ENCODE data around the gene USH2A.

Gene USH2A

GRCh38 chr1:216332462-216332861 is 90.8 kb downstream of the USH2A start:
- no peak overlapping the region for H3K4me3 ChIP-seq (ENCODE audit: low read depth, low read length)
- TF ChIP-seq CTCF (IDR thresholded peaks at IDR 0.05; ENCODE audit: low read depth, low read length, missing control alignments) = no peak
- no peak for DNase-seq (ENCODE audit: low read depth)
- in situ Hi-C loops (cut with HindIII; ENCODE audit: low sequenced_read_pairs) = no loop called here

GRCh38 chr1:216332003-216332402 is 91.2 kb downstream of the USH2A start:
- no peak overlapping the region for H3K4me3 ChIP-seq (ENCODE audit: low read depth, low read length)
- no peak for TF ChIP-seq CTCF (IDR thresholded peaks at IDR 0.05; ENCODE audit: low read depth, low read length, missing control alignments)
- in situ Hi-C loops (cut with HindIII; ENCODE audit: low sequenced_read_pairs) = no loop called here
- DNase-seq (ENCODE audit: low read depth) = no peak

- no peak for TF ChIP-seq CTCF (IDR thresholded peaks at IDR 0.05; ENCODE audit: low read depth, low read length, missing control alignments)
- in situ Hi-C loops (cut with HindIII; ENCODE audit: low sequenced_read_pairs) = no loop called here
- DNase-seq (ENCODE audit: low read depth) = no peak
- no peak overlapping the region for H3K4me3 ChIP-seq (ENCODE audit: low read depth, low read length)
Measured at GRCh38 chr1:216331211-216331610, 92.0 kb downstream of the USH2A start.

GRCh38 chr1:216330262-216330661 is 93.0 kb downstream of the USH2A start:
- in situ Hi-C loops (cut with HindIII; ENCODE audit: low sequenced_read_pairs) = no loop called here
- no peak for TF ChIP-seq CTCF (IDR thresholded peaks at IDR 0.05; ENCODE audit: low read depth, low read length, missing control alignments)
- DNase-seq (ENCODE audit: low read depth) = no peak
- H3K4me3 ChIP-seq (ENCODE audit: low read depth, low read length) = no peak overlapping the region

- in situ Hi-C loops (cut with HindIII; ENCODE audit: low sequenced_read_pairs) = no loop called here
Measured at GRCh38 chr1:216325946-216326345, 97.3 kb downstream of the USH2A start.

GRCh38 chr1:216325336-216325735 is 97.9 kb downstream of the USH2A start:
- no peak overlapping the region for H3K4me3 ChIP-seq (ENCODE audit: low read depth, low read length)
- no peak for DNase-seq (ENCODE audit: low read depth)
- in situ Hi-C loops (cut with HindIII; ENCODE audit: low sequenced_read_pairs) = no loop called here
- TF ChIP-seq CTCF (IDR thresholded peaks at IDR 0.05; ENCODE audit: low read depth, low read length, missing control alignments) = no peak

More at GRCh38 chr1:216325946-216326345, 97.3 kb downstream of the USH2A start:
- no peak for DNase-seq (ENCODE audit: low read depth)
- H3K4me3 ChIP-seq (ENCODE audit: low read depth, low read length) = no peak overlapping the region
- TF ChIP-seq CTCF (IDR thresholded peaks at IDR 0.05; ENCODE audit: low read depth, low read length, missing control alignments) = no peak

- DNase-seq (ENCODE audit: low read depth) = no peak
- in situ Hi-C loops (cut with HindIII; ENCODE audit: low sequenced_read_pairs) = no loop called here
- TF ChIP-seq CTCF (IDR thresholded peaks at IDR 0.05; ENCODE audit: low read depth, low read length, missing control alignments) = no peak
Measured at GRCh38 chr1:216323344-216323743, 99.9 kb downstream of the USH2A start.

More at GRCh38 chr1:216323344-216323743, 99.9 kb downstream of the USH2A start:
- no peak overlapping the region for H3K4me3 ChIP-seq (ENCODE audit: low read depth, low read length)
